HG02938 (cell line): ENCODE measurements around the gene SWT1.
A peak's percentile ranks its signal among the peaks of the same experiment; 100 is the strongest.
"Not testable (repeated sequence)": the region's sequence is repeated elsewhere in the genome, so short reads cannot be mapped to it uniquely, and the experiment has no call there.

Experiments used
- ATAC-seq: cut with Tn5 transposase; IDR thresholded peaks from one replicate; pipeline ENCODE4 v1.9.1; 2021; ENCODE audit warnings: mild to moderate bottlenecking, moderate library complexity; ENCODE audit not compliant: unreplicated experiment

SWT1 gene

GRCh38 chr1:185317034-185317885 lies 160.3 kb downstream of the SWT1 start, which contains the start of gene IVNS1ABP:
Gene IVNS1ABP (minus strand): TSS chr1:185317243. CDS start chr1:185309493, 7,750 bp downstream.
- ATAC-seq: peak; percentile 59

- ATAC-seq: peak; percentile 47
Observed at GRCh38 chr1:185317886-185318310, 160.9 kb downstream of the SWT1 start.

- no peak for ATAC-seq
Observed at GRCh38 chr1:185318431-185319138, 161.6 kb downstream of the SWT1 start.

- no peak for ATAC-seq
Observed at GRCh38 chr1:185319139-185319475, 162.1 kb downstream of the SWT1 start.

- not testable (repeated sequence) for ATAC-seq
Observed at GRCh38 chr1:185321104-185321503, 164.1 kb downstream of the SWT1 start.

GRCh38 chr1:185321653-185322221 lies 164.8 kb downstream of the SWT1 start:
- ATAC-seq: not testable (repeated sequence)

- ATAC-seq: no peak
Observed at GRCh38 chr1:185322636-185323035, 165.7 kb downstream of the SWT1 start.

- ATAC-seq: no peak
Observed at GRCh38 chr1:185324118-185324517, 167.2 kb downstream of the SWT1 start.

- no peak for ATAC-seq
Observed at GRCh38 chr1:185325413-185325812, 168.4 kb downstream of the SWT1 start.

GRCh38 chr1:185328255-185328654 lies 171.3 kb downstream of the SWT1 start:
- ATAC-seq: no peak

- no peak for ATAC-seq
Observed at GRCh38 chr1:185334182-185334581, 177.2 kb downstream of the SWT1 start.

- ATAC-seq: no peak
Observed at GRCh38 chr1:185337246-185337645, 180.3 kb downstream of the SWT1 start.

- ATAC-seq: peak; percentile 99
Observed at GRCh38 chr1:185338719-185339622, 182.0 kb downstream of the SWT1 start.

- no peak for ATAC-seq
Observed at GRCh38 chr1:185341196-185341781, 184.3 kb downstream of the SWT1 start.
